GM23338 (cell line): ENCODE measurements around the gene FAM81B. TPM values are rescaled to one million over a fixed set of nuclear protein-coding genes. Genes with fewer than 3 reads are reported as not detected.

Experiments
- ATAC-seq: fragments of 200-7000 bp; cut with Tn5 transposase; 3 replicates; pipeline ENCODE4 v1.9.1; 2020
- DNase-seq: peaks from one replicate; pipeline ENCODE4 v3.0.0-alpha.2; 2015; ENCODE audit warnings: low spot score
- H2AFZ ChIP-seq: fragments of 200-600 bp; sonication (generic); 2 replicates; pipeline ENCODE4 v1.8.0; 2016; ENCODE audit warnings: antibody characterized with exemption, mild to moderate bottlenecking, moderate library complexity
- H3F3A ChIP-seq: fragments of 200-600 bp; sonication (generic); replicated peaks from 2 replicates; pipeline ENCODE4 v1.8.0; 2017; ENCODE audit warnings: antibody characterized with exemption, mixed run types, low read depth
- H3K27ac ChIP-seq: fragments of 200-600 bp; sonication (generic); 2 replicates; pipeline ENCODE4 v1.6.1; 2016; ENCODE audit warnings: low read depth
- H3K27me3 ChIP-seq: fragments of 200-600 bp; sonication (generic); 2 replicates; pipeline ENCODE4 v1.8.0; 2016; ENCODE audit warnings: mild to moderate bottlenecking, mixed run types, moderate library complexity; ENCODE audit not compliant: insufficient read depth
- H3K36me3 ChIP-seq: fragments of 200-600 bp; sonication (generic); 2 replicates; pipeline ENCODE4 v1.8.0; 2016; ENCODE audit warnings: mild to moderate bottlenecking; ENCODE audit not compliant: insufficient read depth
- H3K4me1 ChIP-seq: fragments of 200-600 bp; sonication (generic); 2 replicates; pipeline ENCODE4 v1.8.0; 2016; ENCODE audit warnings: mild to moderate bottlenecking, moderate library complexity; ENCODE audit not compliant: insufficient read depth
- H3K4me2 ChIP-seq: fragments of 200-600 bp; sonication (generic); 2 replicates; pipeline ENCODE4 v1.7.1; 2017; ENCODE audit warnings: mixed run types
- H3K4me3 ChIP-seq: fragments of 200-600 bp; sonication (generic); 2 replicates; pipeline ENCODE4 v1.6.1; 2016; ENCODE audit warnings: mixed run types
- H3K79me2 ChIP-seq: fragments of 200-600 bp; sonication (generic); replicated peaks from 2 replicates; pipeline ENCODE4 v1.8.0; 2017; ENCODE audit warnings: mild to moderate bottlenecking; ENCODE audit not compliant: insufficient read depth
- H3K9me2 ChIP-seq: fragments of 200-600 bp; sonication (generic); 2 replicates; pipeline ENCODE4 v1.8.0; 2017; ENCODE audit not compliant: insufficient read depth
- H4K20me1 ChIP-seq: fragments of 200-600 bp; sonication (generic); replicated peaks from 2 replicates; pipeline ENCODE4 v1.8.0; 2017; ENCODE audit warnings: mild to moderate bottlenecking; ENCODE audit not compliant: insufficient read depth
- H3K27ac Mint-ChIP-seq: 2 replicates; pipeline ENCODE4 v1.8.0; 2020; ENCODE audit warnings: inconsistent platforms, mild to moderate bottlenecking, moderate library complexity, mixed read lengths
- H3K27me3 Mint-ChIP-seq: 3 replicates; pipeline ENCODE4 v1.8.0; 2022; ENCODE audit warnings: low read depth, mild to moderate bottlenecking, moderate library complexity, mixed read lengths, inconsistent platforms; ENCODE audit not compliant: insufficient read depth, poor library complexity
- H3K36me3 Mint-ChIP-seq: 3 replicates; pipeline ENCODE4 v1.8.0; 2021; ENCODE audit warnings: low read depth, mild to moderate bottlenecking, inconsistent platforms, moderate library complexity, mixed read lengths
- H3K4me1 Mint-ChIP-seq: 3 replicates; pipeline ENCODE4 v1.8.0; 2020; ENCODE audit warnings: mild to moderate bottlenecking, inconsistent platforms, mixed read lengths
- H3K4me3 Mint-ChIP-seq: 3 replicates; pipeline ENCODE4 v1.8.0; 2021; ENCODE audit warnings: moderate library complexity, mild to moderate bottlenecking, inconsistent platforms, mixed read lengths
- H3K9me3 Mint-ChIP-seq: 3 replicates; pipeline ENCODE4 v1.8.0; 2020; ENCODE audit warnings: moderate library complexity, mild to moderate bottlenecking, inconsistent platforms, mixed read lengths
- CREB1 ChIP-seq: fragments of 250-450 bp; sonication (Bioruptor Pico); IDR thresholded peaks from 2 replicates; pipeline ENCODE4 v1.5.0; 2020; ENCODE audit warnings: low read depth, mild to moderate bottlenecking, moderate library complexity
- CTCF ChIP-seq, 2 experiments: fragments of 200-600 bp in 1 of 2; sonication (generic) in 1 of 2; conservative IDR thresholded peaks; 2 replicates each; pipeline versions ENCODE4 v1.5.1 to v1.6.1; 2016 to 2017; ENCODE audit warnings: antibody characterized with exemption in 2 of 2, low read depth in 2 of 2, mild to moderate bottlenecking in 2 of 2, moderate library complexity in 1 of 2
- ETS1 ChIP-seq: IDR thresholded peaks from 2 replicates; pipeline ENCODE4 v1.6.1; 2016; ENCODE audit warnings: antibody characterized with exemption
- EZH2 ChIP-seq: fragments of 200-600 bp; sonication (generic); IDR thresholded peaks from one replicate; pipeline ENCODE4 v1.8.0; 2017; ENCODE audit warnings: antibody characterized with exemption, mild to moderate bottlenecking, low read depth; ENCODE audit not compliant: unreplicated experiment
- EZH2phosphoT487 ChIP-seq: fragments of 200-600 bp; sonication (generic); IDR thresholded peaks from one replicate; pipeline ENCODE4 v1.8.1; 2018; ENCODE audit warnings: antibody characterized with exemption; ENCODE audit not compliant: unreplicated experiment
- JUNB ChIP-seq: IDR thresholded peaks from one replicate; pipeline ENCODE4 v1.6.1; 2016; ENCODE audit warnings: antibody characterized with exemption; ENCODE audit not compliant: unreplicated experiment
- NANOG ChIP-seq: IDR thresholded peaks from 2 replicates; pipeline ENCODE4 v1.6.1; 2016; ENCODE audit warnings: antibody characterized with exemption, borderline replicate concordance
- POLR2AphosphoS5 ChIP-seq: IDR thresholded peaks from 2 replicates; pipeline ENCODE4 v1.6.1; 2016; ENCODE audit warnings: antibody characterized with exemption, low read depth
- STAT1 ChIP-seq: IDR thresholded peaks from one replicate; pipeline ENCODE4 v1.6.1; 2016; ENCODE audit warnings: antibody characterized with exemption; ENCODE audit not compliant: unreplicated experiment
- ZNF114 ChIP-seq: fragments of 250-450 bp; sonication (Bioruptor Pico); IDR thresholded peaks from 2 replicates; pipeline ENCODE4 v1.5.0; 2020; ENCODE audit warnings: mild to moderate bottlenecking, moderate library complexity
- ZNF331 ChIP-seq: fragments of 250-450 bp; sonication (Bioruptor Pico); IDR thresholded peaks from 2 replicates; pipeline ENCODE4 v1.5.0; 2020; ENCODE audit warnings: low read depth, mild to moderate bottlenecking, moderate library complexity
- polyA plus RNA-seq: library from polyadenylated mRNA; unstranded; fragments of >200 nt; fragmentation: Nextera tagmentation; extraction: Ambion mirVana; gene quantifications from 2 replicates; pipeline ENCODE4 v1.2.1, GENCODE V29; 2016
- total RNA-seq: library from RNA; depleted of rRNA; stranded (reverse); fragments of >200 nt; shearing (Covaris generic); gene quantifications from 2 replicates; pipeline ENCODE4 v1.2.3, GENCODE V29; 2014
- TF ChIP-seq, protein P1 (sequence below): IDR thresholded peaks from one replicate; pipeline ENCODE4 v1.6.1; 2018; ENCODE audit warnings: antibody characterized with exemption; ENCODE audit not compliant: unreplicated experiment
- TF ChIP-seq, protein P2 (sequence below): fragments of 250-450 bp; sonication (Bioruptor Pico); IDR thresholded peaks from 2 replicates; pipeline ENCODE4 v1.5.0; 2020; ENCODE audit warnings: mild to moderate bottlenecking, moderate library complexity

Gene FAM81B
- total and polyA plus RNA-seq, 2 experiments from 2014 or later = 0.40 TPM; not detected in 1

DNA sequence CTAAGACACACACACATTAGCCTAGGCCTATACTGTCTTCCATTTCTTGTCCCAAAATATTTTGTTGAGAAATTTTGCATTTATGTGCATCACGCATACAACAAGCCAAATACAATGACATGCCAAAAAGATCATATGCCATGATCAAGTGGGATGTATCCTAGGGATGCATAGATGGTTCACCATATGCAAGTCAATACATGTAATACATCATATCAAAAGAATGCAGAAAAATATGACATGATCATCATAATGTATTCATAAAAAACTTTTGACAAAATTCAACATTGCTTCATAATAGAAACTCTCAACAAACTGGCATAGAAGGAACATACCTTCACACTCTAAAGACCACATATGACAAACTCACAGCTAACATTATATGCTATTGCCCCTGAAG, 5.8 kb upstream of the FAM81B start:
- Mint-ChIP-seq H3K36me3 (peaks cover 10% of the 10 kb centered on the region), H3K27ac (no peak overlapping the region), H3K4me3 (no peak overlapping the region), H3K27me3 (peaks cover 2% of the 10 kb centered on the region), H3K9me3 (peaks cover 9% of the 10 kb centered on the region), H3K4me1 (no peaks in the 10 kb centered on the region)
- H3K4me2 ChIP-seq = no peak overlapping the region
- H3F3A ChIP-seq = no peaks in the 10 kb centered on the region
- H3K4me1 ChIP-seq = no peaks in the 10 kb centered on the region
- ATAC-seq (no peak), DNase-seq (no peak)
- TF ChIP-seq, protein P1, sequence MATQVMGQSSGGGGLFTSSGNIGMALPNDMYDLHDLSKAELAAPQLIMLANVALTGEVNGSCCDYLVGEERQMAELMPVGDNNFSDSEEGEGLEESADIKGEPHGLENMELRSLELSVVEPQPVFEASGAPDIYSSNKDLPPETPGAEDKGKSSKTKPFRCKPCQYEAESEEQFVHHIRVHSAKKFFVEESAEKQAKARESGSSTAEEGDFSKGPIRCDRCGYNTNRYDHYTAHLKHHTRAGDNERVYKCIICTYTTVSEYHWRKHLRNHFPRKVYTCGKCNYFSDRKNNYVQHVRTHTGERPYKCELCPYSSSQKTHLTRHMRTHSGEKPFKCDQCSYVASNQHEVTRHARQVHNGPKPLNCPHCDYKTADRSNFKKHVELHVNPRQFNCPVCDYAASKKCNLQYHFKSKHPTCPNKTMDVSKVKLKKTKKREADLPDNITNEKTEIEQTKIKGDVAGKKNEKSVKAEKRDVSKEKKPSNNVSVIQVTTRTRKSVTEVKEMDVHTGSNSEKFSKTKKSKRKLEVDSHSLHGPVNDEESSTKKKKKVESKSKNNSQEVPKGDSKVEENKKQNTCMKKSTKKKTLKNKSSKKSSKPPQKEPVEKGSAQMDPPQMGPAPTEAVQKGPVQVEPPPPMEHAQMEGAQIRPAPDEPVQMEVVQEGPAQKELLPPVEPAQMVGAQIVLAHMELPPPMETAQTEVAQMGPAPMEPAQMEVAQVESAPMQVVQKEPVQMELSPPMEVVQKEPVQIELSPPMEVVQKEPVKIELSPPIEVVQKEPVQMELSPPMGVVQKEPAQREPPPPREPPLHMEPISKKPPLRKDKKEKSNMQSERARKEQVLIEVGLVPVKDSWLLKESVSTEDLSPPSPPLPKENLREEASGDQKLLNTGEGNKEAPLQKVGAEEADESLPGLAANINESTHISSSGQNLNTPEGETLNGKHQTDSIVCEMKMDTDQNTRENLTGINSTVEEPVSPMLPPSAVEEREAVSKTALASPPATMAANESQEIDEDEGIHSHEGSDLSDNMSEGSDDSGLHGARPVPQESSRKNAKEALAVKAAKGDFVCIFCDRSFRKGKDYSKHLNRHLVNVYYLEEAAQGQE = no peak
- TF ChIP-seq CTCF (conservative IDR thresholded peaks at IDR 0.05; ENCODE audit: low read depth in 2 of 2) (no peak), NANOG (no peak), EZH2 (no peak), STAT1 (no peak), EZH2phosphoT487 (no peak), CREB1 (CRISPR knock-in tag) (no peak), ZNF331 (CRISPR knock-in tag) (no peak), JUNB (no peak), ETS1 (no peak), POLR2AphosphoS5 (no peak), ZNF114 (CRISPR knock-in tag) (no peak)
- TF ChIP-seq, protein P2, sequence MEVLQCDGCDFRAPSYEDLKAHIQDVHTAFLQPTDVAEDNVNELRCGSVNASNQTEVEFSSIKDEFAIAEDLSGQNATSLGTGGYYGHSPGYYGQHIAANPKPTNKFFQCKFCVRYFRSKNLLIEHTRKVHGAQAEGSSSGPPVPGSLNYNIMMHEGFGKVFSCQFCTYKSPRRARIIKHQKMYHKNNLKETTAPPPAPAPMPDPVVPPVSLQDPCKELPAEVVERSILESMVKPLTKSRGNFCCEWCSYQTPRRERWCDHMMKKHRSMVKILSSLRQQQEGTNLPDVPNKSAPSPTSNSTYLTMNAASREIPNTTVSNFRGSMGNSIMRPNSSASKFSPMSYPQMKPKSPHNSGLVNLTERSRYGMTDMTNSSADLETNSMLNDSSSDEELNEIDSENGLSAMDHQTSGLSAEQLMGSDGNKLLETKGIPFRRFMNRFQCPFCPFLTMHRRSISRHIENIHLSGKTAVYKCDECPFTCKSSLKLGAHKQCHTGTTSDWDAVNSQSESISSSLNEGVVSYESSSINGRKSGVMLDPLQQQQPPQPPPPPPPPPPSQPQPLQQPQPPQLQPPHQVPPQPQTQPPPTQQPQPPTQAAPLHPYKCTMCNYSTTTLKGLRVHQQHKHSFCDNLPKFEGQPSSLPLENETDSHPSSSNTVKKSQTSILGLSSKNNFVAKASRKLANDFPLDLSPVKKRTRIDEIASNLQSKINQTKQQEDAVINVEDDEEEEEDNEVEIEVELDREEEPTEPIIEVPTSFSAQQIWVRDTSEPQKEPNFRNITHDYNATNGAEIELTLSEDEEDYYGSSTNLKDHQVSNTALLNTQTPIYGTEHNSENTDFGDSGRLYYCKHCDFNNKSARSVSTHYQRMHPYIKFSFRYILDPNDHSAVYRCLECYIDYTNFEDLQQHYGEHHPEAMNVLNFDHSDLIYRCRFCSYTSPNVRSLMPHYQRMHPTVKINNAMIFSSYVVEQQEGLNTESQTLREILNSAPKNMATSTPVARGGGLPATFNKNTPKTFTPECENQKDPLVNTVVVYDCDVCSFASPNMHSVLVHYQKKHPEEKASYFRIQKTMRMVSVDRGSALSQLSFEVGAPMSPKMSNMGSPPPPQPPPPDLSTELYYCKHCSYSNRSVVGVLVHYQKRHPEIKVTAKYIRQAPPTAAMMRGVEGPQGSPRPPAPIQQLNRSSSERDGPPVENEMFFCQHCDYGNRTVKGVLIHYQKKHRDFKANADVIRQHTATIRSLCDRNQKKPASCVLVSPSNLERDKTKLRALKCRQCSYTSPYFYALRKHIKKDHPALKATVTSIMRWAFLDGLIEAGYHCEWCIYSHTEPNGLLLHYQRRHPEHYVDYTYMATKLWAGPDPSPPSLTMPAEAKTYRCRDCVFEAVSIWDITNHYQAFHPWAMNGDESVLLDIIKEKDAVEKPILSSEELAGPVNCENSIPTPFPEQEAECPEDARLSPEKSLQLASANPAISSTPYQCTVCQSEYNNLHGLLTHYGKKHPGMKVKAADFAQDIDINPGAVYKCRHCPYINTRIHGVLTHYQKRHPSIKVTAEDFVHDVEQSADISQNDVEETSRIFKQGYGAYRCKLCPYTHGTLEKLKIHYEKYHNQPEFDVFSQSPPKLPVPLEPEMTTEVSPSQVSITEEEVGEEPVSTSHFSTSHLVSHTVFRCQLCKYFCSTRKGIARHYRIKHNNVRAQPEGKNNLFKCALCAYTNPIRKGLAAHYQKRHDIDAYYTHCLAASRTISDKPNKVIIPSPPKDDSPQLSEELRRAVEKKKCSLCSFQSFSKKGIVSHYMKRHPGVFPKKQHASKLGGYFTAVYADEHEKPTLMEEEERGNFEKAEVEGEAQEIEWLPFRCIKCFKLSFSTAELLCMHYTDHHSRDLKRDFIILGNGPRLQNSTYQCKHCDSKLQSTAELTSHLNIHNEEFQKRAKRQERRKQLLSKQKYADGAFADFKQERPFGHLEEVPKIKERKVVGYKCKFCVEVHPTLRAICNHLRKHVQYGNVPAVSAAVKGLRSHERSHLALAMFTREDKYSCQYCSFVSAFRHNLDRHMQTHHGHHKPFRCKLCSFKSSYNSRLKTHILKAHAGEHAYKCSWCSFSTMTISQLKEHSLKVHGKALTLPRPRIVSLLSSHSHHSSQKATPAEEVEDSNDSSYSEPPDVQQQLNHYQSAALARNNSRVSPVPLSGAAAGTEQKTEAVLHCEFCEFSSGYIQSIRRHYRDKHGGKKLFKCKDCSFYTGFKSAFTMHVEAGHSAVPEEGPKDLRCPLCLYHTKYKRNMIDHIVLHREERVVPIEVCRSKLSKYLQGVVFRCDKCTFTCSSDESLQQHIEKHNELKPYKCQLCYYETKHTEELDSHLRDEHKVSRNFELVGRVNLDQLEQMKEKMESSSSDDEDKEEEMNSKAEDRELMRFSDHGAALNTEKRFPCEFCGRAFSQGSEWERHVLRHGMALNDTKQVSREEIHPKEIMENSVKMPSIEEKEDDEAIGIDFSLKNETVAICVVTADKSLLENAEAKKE (CRISPR knock-in tag) = no peak
- no peaks in the 10 kb centered on the region for H3K9me2 ChIP-seq
- H4K20me1 ChIP-seq = no peaks in the 10 kb centered on the region
- H3K79me2 ChIP-seq = no peaks in the 10 kb centered on the region
- no peaks in the 10 kb centered on the region for H3K27me3 ChIP-seq
- H3K36me3 ChIP-seq = peaks cover 6% of the 10 kb centered on the region; the same call in 1 of the 2 replicates
- H3K27ac ChIP-seq = no peak overlapping the region
- no peak overlapping the region for H3K4me3 ChIP-seq
- H2AFZ ChIP-seq = no peak overlapping the region
